A673 (cell line): ENCODE measurements around the gene LTC4S.

Experiments
- CTCF ChIP-seq: fragments of 300-800, 200-600 bp; sonication (generic); conservative IDR thresholded peaks from 2 replicates; pipeline ENCODE4 v1.5.1; 2017; ENCODE audit warnings: low read depth, mild to moderate bottlenecking, antibody characterized with exemption, low read length, moderate library complexity, mixed read lengths
- EZH2 ChIP-seq: fragments of 200-600 bp; sonication (generic); IDR thresholded peaks from 2 replicates; pipeline ENCODE4 v1.6.1; 2017; ENCODE audit warnings: borderline replicate concordance, low read depth, mild to moderate bottlenecking, mixed read lengths, antibody characterized with exemption, low read length; ENCODE audit not compliant: poor library complexity, severe bottlenecking

DNA sequence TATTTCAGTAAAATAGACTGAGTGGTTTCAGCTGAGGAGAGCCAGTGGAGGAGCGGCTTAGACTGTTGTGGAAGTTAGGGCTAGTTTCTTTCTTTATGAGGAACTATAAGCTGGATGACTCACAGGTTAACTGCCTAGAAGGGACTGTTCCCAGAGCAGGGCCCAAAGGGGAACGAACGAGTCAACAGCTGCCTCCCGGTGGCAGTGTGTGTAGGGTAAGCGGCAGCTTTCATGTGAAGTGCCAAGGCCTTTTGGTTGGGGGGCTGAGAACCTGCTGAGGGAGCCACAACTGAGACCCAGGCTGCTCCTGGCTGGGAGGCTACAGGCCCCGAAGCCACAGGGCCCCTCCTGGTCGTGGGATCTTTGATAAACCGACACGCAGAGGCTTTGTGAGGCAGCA lies 33.9 kb downstream of the LTC4S start:
- TF ChIP-seq CTCF (no peak), EZH2 (no peak)
